Ovary (tissue), 9 donors: ENCODE measurements around the gene CDC16. TPM values are rescaled to one million over a fixed set of nuclear protein-coding genes. Genes with fewer than 3 reads are reported as not detected.
A peak's percentile ranks its signal among the peaks of the same experiment; 100 is the strongest.

Source experiments
- DNase-seq, 5 donors: peaks; one replicate each; pipeline ENCODE4 v3.0.0-alpha.2; 2019 to 2020
- H3K27ac ChIP-seq, 2 donors: fragments of 200-600 bp; one replicate each; pipeline versions ENCODE4 v1.5.1 to v1.8.0; 2019 to 2022
- H3K27me3 ChIP-seq: fragments of 200-600 bp; one replicate; pipeline ENCODE4 v1.8.0; 2022
- H3K36me3 ChIP-seq: fragments of 200-600 bp; sonication (generic); one replicate; pipeline ENCODE4 v1.5.1; 2019
- H3K4me1 ChIP-seq: one replicate; pipeline ENCODE4 v1.8.1; 2013; ENCODE audit warnings: mild to moderate bottlenecking, moderate library complexity; ENCODE audit not compliant: insufficient read depth
- H3K4me3 ChIP-seq: fragments of 200-600 bp; sonication (generic); one replicate; pipeline ENCODE4 v1.5.1; 2017
- H3K9me3 ChIP-seq, 2 donors: fragments of 200-600 bp in 1 of 2; sonication (generic) in 1 of 2; one replicate each; pipeline versions ENCODE4 v1.5.1 to v1.8.1; 2013 to 2019; ENCODE audit warnings: mild to moderate bottlenecking in 1 of 2, moderate library complexity in 1 of 2
- CTCF ChIP-seq, 3 donors: fragments of 450-650 bp in 2 of 3; fragments of 200-600 bp in 1 of 3; IDR thresholded peaks; one replicate each; pipeline versions ENCODE4 v1.5.1 to v1.8.0; 2016 to 2022; ENCODE audit warnings: antibody characterized with exemption in 3 of 3, mild to moderate bottlenecking in 1 of 3
- EP300 ChIP-seq: sonication (generic); formaldehyde crosslinking; IDR thresholded peaks from one replicate; pipeline ENCODE4 v1.6.1; 2017; ENCODE audit warnings: antibody characterized with exemption
- POLR2A ChIP-seq: fragments of 450-650 bp; IDR thresholded peaks from one replicate; pipeline ENCODE4 v1.6.1; 2017; ENCODE audit warnings: antibody characterized with exemption, mild to moderate bottlenecking, moderate library complexity
- WGBS, 3 donors: extraction: QIAGEN DNeasy Blood & Tissue Kit in 1 of 3; methylation state at CpG; one replicate each; pipeline versions ENCODE4 v1.1.5 to v1.1.7; 2013 to 2017; 5-methylcytosine and 5-hydroxymethylcytosine counted together
- intact Hi-C, 4 donors: fragments of 100-400 bp; cut with DNase I; formaldehyde crosslinking; loops; one replicate each; pipeline versions ENCODE4 v1.11.0 to v1.15.1; 2022 to 2023
- polyA plus RNA-seq, 2 donors: library from polyadenylated mRNA; stranded (reverse); fragments of 200-250 nt in 1 of 2; fragments of 350-450 nt in 1 of 2; fragmentation: Illumina TruSeq in 1 of 2; extraction: RNeasy Lipid Tissue Mini Kit (QIAGEN cat#74804) in 1 of 2; gene quantifications; one replicate each; pipeline ENCODE4 v1.2.3, GENCODE V29; 2013 to 2014
- total RNA-seq, 7 donors: library from RNA; depleted of rRNA in 2 of 7; stranded (reverse); fragments of >200 nt in 2 of 7; fragmentation: NEBNext Ultra II Directional in 3 of 7; extraction: Animal tissue kit (Norgen Biotek cat#: 25700) in 3 of 7; gene quantifications; one replicate each; pipeline versions ENCODE4 v1.1.0 to v1.2.4, GENCODE V29; 2016 to 2023
- donor health status: DM: no; HTN: no; CAD: no; lungs with moderate emphysema.
- donor health status: DM: no; HTN: no; CAD: no.
- donor health status: Bipolar disorder and iron deficiency.
- donor health status: DM: yes; HTN: yes; CAD: no.
- donor health status: DM: no; HTN: no; CAD: no.
- donor health status: DM: yes; HTN: yes; CAD: no.

Gene CDC16
- total and polyA plus RNA-seq, 9 donors: 42.0 to 88.8 (median 55.2) TPM

- intact Hi-C loops: no loop called here
- DNase-seq: peak in 3 of 5 donors; percentile 27 to 42 (median 36)
- H3K9me3 ChIP-seq: no peaks in the 10 kb centered on the region
- H3K27me3 ChIP-seq: no peaks in the 10 kb centered on the region
- peak overlapping the region; percentile 91 for H3K4me3 ChIP-seq
- peaks cover 10% of the 10 kb centered on the region for H3K4me1 ChIP-seq
- WGBS, 3 donors: 73 to 80% (median 79%) methylated on average over 17 of the region's 17 CpGs
- TF ChIP-seq CTCF (IDR thresholded peaks at IDR 0.05): no peak
- TF ChIP-seq EP300: no peak
- TF ChIP-seq POLR2A: no peak
- peak overlapping the region in 1 of 2 donors; percentile 89 for H3K27ac ChIP-seq
- no peaks in the 10 kb centered on the region for H3K36me3 ChIP-seq
Measured at GRCh38 chr13:114313061-114313860, 78.6 kb downstream of the CDC16 start.

GRCh38 chr13:114314074-114314912 lies 79.6 kb downstream of the CDC16 start, which contains the start of gene CHAMP1:
CHAMP1 (plus strand) TSS chr13:114314503; CDS start chr13:114323843, 9,340 bp downstream.
- Histone ChIP-seq H3K27ac (peak within 1 kb of the TSS; percentile 84 to 89), H3K4me1 (peaks cover 10% of the 10 kb centered on the region), H3K9me3 (no peaks in the 10 kb centered on the region), H3K4me3 (peak within 1 kb of the TSS; percentile 91), H3K36me3 (no peaks in the 10 kb centered on the region), H3K27me3 (no peaks in the 10 kb centered on the region)
- DNase-seq: peak; percentile 96 to 99 (median 96)
- WGBS, 3 donors: 0 to 1% (median 0%) methylated on average over 103 to 107 of the region's 107 CpGs
- TF ChIP-seq EP300 (peak; percentile 54), POLR2A (peak; percentile 84), CTCF (IDR thresholded peaks at IDR 0.05) (peak in 2 of 3 donors; percentile 18 to 47)
- intact Hi-C loops: no loop called here

- no peaks in the 10 kb centered on the region for H3K27me3 ChIP-seq
- intact Hi-C loops: no loop called here
- H3K4me1 ChIP-seq: peaks cover 10% of the 10 kb centered on the region
- peak overlapping the region; percentile 91 for H3K4me3 ChIP-seq
- peak overlapping the region in 1 of 2 donors; percentile 89 for H3K27ac ChIP-seq
- H3K9me3 ChIP-seq: no peaks in the 10 kb centered on the region
- no peak for DNase-seq
- WGBS, 3 donors: 8 to 15% (median 12%) methylated on average over 7 of the region's 7 CpGs
- no peaks in the 10 kb centered on the region for H3K36me3 ChIP-seq
- TF ChIP-seq EP300 (no peak), POLR2A (no peak), CTCF (IDR thresholded peaks at IDR 0.05) (no peak)
Measured at GRCh38 chr13:114315074-114315785, 80.5 kb downstream of the CDC16 start.

GRCh38 chr13:114318624-114319023 lies 83.9 kb downstream of the CDC16 start:
- no peak overlapping the region for H3K4me3 ChIP-seq
- H3K4me1 ChIP-seq: peaks cover 7% of the 10 kb centered on the region
- DNase-seq: no peak
- TF ChIP-seq POLR2A (no peak), EP300 (no peak), CTCF (IDR thresholded peaks at IDR 0.05) (no peak)
- WGBS, 3 donors: 44 to 69% (median 47%) methylated on average over 1 of the region's 1 CpG
- H3K36me3 ChIP-seq: no peaks in the 10 kb centered on the region
- H3K27ac ChIP-seq: no peak overlapping the region
- intact Hi-C loops: no loop called here
- no peaks in the 10 kb centered on the region for H3K9me3 ChIP-seq
- H3K27me3 ChIP-seq: no peaks in the 10 kb centered on the region
